Fibroblast of skin of back (primary cell): ENCODE data around the gene RXFP4.
A peak's percentile ranks its signal among the peaks of the same experiment; 100 is the strongest.
"Not testable (repeated sequence)": the region's sequence is repeated elsewhere in the genome, so short reads cannot be mapped to it uniquely, and the experiment has no call there.

Experiments
- DNase-seq: peaks from one replicate; pipeline ENCODE4 v3.0.0-alpha.2; 2013

RXFP4 gene

DNA sequence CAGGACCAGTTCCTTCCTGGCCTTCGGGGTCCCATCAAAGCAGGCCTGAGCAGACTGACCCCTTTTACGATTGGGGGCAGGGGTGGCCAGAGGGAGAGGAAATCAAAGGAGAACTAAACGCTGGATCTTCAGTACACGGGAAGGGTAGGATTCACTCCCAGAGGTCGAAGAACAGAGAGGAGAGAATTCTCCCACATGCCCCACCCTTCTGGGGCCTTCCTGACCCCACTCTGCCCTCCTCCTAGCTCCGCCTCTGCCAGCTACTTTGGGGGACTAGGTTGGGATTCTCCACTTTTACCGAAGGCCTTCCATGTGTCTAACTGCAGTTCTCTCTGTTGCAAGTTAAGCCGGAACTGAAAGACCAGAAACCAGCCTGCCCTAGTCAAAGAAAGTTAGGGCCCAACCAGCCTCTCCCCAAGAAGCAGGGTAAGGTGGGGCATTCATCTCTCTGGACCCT lies 37.6 kb downstream of the RXFP4 start:
- peak; percentile 62 for DNase-seq

DNA sequence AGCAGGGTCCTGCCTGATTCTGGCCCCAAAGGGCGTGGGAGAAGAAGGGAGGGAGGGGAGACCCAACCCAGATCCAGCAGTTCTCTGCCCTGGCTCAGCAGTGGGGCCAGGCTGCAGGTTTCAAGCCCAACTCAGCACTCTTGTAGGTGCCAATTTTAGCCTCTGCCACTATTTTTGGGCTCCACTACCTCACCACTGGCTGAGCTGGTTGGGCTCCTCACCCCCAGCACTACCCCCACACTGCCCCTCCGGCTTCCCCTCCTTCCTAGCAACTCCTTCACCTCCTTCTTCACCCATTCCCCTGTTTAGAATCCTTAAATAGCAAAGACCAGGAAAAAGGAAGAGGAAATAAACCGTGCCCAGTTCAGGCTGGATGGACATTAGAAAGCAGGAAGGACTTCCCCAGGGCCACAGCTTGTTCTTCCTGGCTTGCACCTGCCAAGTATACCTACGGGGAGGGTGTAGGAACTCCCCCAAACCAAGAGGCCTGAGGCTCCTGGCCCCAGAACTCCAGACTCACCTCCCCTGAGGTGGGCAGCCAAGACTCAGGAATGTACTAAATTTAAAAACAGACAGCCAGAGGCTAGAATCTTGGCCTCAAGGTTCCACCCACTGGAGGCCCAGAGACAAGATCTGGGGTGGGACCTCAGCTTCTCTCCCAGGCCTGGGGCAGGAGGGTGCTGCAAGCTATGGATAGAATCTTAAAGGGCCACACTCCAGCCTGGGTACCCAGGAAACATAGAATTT lies 38.3 kb downstream of the RXFP4 start:
- DNase-seq, result peak; percentile 58

- DNase-seq, result peak; percentile 69
Measured at GRCh38 chr1:155981266-155982088, 40.0 kb downstream of the RXFP4 start.

DNA sequence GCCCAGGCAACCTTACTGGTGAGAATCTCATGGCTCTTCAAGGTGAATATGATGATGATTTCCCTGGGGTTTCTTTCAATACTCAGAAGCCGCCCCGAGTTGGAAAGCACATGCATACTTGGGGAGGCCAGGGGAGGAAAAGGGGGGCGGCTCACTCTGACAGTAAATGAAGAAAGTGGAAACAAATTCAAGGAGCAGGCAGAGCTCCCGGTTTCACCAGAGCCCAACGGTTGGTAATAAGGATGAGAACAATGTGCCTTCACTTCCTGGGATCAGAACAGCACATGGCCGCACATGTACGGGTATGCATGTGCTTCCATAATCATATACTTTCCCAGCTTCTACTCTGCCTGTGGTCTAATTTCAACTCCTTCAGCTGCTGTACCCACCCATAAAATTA lies 40.7 kb downstream of the RXFP4 start:
- DNase-seq, result no peak

DNA sequence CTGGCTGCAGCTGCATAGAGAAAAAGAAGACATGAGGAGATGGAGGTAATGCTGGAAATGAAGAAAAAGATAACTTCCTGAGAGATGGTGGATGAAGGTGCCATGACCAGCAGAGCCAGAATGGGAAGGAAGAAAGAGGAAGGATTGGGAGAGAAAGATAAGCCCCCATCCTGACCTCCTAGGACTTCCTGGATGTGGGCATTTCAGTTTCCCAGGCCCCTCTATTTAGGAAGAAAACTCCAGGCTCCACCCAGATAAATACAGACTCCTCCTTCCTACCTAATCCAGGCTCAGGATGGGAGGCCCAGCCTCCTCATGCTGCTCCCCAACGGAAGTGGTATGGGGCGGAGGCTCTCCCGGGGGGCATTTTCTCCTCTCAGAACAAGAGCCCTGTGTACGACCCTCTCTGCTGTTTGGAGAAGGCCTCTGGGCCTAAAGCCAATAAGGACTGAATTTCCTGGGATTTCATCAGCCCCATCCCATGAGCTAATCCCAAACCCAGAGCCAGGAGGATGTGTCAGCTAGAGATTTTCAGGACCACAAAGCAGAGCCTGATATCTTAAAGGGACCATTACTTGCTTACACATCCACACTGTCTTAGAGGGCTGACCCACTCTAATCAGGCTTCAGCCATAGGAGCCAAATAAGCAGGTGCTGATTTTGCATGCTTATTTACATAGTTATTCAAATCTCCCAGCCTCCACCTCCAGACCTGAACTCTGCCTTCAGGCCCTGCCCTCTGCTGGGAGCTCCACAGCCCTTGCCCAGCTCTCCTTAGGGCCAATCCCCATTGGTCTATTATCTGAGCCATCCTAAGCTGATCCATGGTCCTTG lies 42.0 kb downstream of the RXFP4 start:
- DNase-seq, result peak; percentile 100

DNA sequence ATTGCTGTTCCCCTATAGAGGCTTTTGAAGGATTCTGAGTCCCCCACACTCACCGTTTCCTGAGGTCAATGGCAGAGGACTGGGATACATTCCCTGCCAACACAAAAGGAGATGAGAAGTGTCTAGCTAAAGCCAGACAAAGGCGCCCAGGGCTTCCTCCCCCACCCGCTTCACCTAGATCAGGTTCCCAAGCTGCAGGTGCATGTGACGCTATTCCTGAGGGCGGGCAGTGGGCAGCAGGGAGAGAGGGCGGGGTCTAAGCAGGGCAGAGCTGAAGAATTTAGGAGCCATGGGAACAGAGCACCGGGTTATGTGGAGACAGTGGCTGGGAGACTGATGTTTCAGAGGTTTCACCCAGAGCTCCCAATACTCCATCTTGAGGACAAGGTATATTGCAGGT lies 42.9 kb downstream of the RXFP4 start:
- DNase-seq, result no peak

DNA sequence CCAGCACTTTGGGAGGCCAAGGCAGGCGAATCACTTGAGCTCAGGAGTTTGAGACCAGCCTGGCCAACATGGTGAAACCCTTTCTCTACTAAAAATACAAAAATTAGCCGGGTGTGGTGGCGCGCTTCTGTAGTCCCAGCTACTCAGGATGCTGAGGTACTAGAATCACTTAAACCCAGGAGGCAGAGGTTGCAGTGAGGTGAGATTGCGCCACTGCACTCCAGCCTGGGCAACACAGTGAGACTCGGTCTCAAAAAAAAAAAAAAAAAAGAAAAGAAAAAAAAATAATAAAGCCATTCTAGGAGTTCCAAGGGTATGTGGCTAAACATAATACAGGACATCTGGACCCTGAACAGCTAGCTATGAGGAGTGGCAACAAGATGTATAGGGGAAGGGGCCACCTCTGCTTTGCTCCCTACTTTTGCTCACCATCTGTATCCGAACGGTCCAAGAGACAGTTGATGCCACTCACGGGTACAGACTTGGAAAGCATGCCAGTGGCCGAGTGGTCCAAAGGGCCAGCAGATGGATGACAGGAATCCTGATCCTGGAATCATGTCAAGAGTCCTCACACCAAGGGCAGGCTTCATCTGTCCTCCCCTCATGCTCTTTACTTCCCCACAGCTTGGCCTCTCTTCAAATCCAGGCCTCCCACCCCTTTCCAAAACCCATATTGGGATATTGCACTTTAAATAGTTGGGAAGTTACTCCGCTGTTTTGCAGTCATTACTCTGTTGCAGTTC lies 43.6 kb downstream of the RXFP4 start:
- DNase-seq, result not testable (repeated sequence)

DNA sequence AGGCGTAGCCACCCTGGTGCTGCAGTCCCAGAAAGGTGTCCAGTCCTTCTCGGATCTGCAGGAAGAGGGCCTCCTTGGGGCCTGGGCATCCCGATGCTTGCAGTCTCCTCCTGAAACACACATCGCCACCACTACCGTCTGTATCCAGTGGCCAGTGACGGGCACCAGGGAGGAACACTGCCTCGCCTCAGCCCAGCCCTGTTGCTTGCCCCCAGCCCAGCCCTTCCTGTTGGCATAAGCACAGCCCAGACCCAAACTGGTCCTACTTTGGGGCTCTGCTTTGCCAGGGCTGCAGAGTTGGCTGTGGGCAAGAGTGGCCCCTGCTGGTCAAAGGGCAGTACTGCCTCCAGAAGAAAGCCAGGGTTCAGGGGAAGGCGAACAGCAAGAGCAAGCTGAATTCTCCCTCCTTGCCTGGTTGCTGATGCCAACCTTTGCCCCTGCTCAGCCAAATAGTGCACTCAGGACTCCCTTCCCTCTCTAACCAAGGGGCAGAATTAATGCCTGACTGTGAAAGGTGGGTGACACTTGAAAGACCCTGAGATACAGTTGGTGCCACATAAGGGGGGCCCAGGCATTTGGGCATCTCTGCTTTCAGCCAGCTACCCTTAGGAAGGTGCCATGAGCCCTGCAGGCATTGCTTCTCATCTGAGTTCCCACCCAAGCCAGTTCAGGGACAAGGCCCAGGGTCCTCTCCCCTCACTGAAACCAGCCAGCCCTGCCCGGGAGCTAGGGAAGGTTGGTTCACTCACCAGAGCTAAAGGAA lies 48.0 kb downstream of the RXFP4 start:
- DNase-seq, result peak; percentile 75

DNA sequence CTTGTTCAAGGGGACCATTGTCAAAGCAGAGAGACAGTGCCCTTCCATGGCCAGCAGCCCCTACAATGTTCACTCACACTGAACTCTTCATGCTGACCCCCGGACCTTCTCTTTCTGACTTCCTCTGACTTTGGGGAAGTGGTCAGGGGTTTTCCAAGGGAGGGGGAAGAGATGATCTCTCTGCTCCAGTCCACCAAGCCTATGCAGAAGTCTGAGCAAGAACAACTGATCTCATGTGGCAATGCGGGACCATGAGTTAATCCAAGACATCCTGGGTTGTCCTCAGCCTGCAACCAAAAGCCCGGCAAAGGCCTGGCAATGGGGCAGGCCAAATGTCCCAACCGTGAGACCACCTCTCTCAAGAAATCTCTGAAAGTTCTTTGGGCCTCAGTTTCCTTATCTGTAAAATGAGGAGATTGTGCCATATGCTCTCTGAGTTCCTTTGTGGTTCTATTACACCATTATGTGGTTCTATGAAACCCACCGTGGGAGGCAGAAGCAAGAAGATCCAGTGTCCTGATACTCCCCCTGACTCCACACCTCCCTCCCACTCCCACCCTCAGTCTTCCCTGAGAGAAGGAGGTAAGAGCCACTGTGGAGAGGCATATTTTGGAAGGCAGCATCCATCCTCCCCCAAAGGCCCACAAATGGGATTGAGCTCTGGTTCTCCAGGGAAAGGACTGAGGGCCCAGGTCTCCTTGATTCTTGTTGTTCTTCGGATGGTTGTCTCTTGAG lies 48.7 kb downstream of the RXFP4 start:
- no peak for DNase-seq
